ENCODE data around the gene DNAJB7. TPM values are rescaled to one million over a fixed set of nuclear protein-coding genes. Genes with fewer than 3 reads are reported as not detected.

Gene DNAJB7
- total and polyA plus RNA-seq, 2 of the 13 experiments (the other 11 are each of a cell fraction or from before 2014, with no cell fraction given), result not detected

GRCh38 chr22:40877488-40877887 is 15.6 kb upstream of the DNAJB7 start (continued):
- TF ChIP-seq CHD4 (IDR thresholded peaks at IDR 0.05; ENCODE audit: borderline replicate concordance, low read length) (no peak), PRMT3 (CRISPR knock-in tag; IDR thresholded peaks at IDR 0.05; ENCODE audit: borderline replicate concordance, low read depth) (no peak)

- in situ Hi-C loops (cut with HindIII; ENCODE audit: extremely low pct_ligation_motif_present, low pct_unique_long_range_greater_than_20kb), result no loop called here
- Histone ChIP-seq H3K4me2 (ENCODE audit: low read depth, low read length) (no peak overlapping the region), H2AFZ (ENCODE audit: low read length) (no peak overlapping the region), H3K4me3 (replicated peaks in 1 of 3; ENCODE audit: insufficient read depth in 1 of 3, low read depth in 2 of 3, low read length in 3 of 3) (no peak overlapping the region), H3K9me3 (ENCODE audit: low read length) (no peaks in the 10 kb centered on the region), H3K79me2 (ENCODE audit: insufficient read depth, low read length) (no peaks in the 10 kb centered on the region), H3K9ac (ENCODE audit: insufficient read depth, low read depth, low read length) (no peak overlapping the region), H4K20me1 (ENCODE audit: insufficient read depth, low read length) (0 out of 2 replicates have a peak, but pooled peaks cover 2% of the 10 kb centered on the region), H3K27me3 (ENCODE audit: control insufficient read depth in 1 of 2, insufficient read depth in 2 of 2, low read length in 2 of 2) (no peaks in the 10 kb centered on the region), H3K4me1 (ENCODE audit: insufficient read depth, low read length) (0 out of 2 replicates have a peak, but pooled peaks cover 8% of the 10 kb centered on the region), H3K27ac (ENCODE audit: extremely low read length, insufficient read depth, low read length) (no peak overlapping the region), H3K36me3 (replicated peaks in 1 of 2; ENCODE audit: control insufficient read depth in 1 of 2, insufficient read depth in 2 of 2, low read length in 2 of 2) (peaks cover 4 to 5% of the 10 kb centered on the region in 2 experiments)
- CTCF ChIA-PET (ENCODE audit: low intra/inter-chr PET ratio, low total read pairs), result no interaction called here
- POLR2A ChIA-PET, result no interaction called here
- WGBS (ENCODE audit: low lambda C conversion rate), result 86% methylated on average over 1 of the region's 1 CpG
- BruUV-seq (replicated peaks), result no TSS peak
- DNase-seq (ENCODE audit: low spot score), result no peak
- ATAC-seq, result no peak
- intact Hi-C loops (cut with micrococcal nuclease; ENCODE audit: unreplicated experiment), result no loop called here
- no peak for FAIRE-seq
- TF ChIP-seq SAP130 (CRISPR knock-in tag; IDR thresholded peaks at IDR 0.05; ENCODE audit: low read depth), result no peak
- TF ChIP-seq THYN1 (CRISPR knock-in tag; IDR thresholded peaks at IDR 0.05; ENCODE audit: borderline replicate concordance, low read depth), result no peak
- no peak for TF ChIP-seq TP53 (CRISPR knock-in tag; conservative IDR thresholded peaks at IDR 0.05)
- TF ChIP-seq DRAP1 (CRISPR knock-in tag; IDR thresholded peaks at IDR 0.05), result no peak
- no peak for TF ChIP-seq ZNF441 (CRISPR knock-in tag; IDR thresholded peaks at IDR 0.05; ENCODE audit: borderline replicate concordance)
- no peak for TF ChIP-seq NCOA1 (CRISPR knock-in tag; IDR thresholded peaks at IDR 0.05)
- no peak for TF ChIP-seq ZNF335 (CRISPR knock-in tag; IDR thresholded peaks at IDR 0.05)
Measured at GRCh38 chr22:40876907-40877306, 15.0 kb upstream of the DNAJB7 start.

Data from HepG2 (cell line).